HepG2 (cell line): ENCODE results near the gene BSN. TPM values are rescaled to one million over a fixed set of nuclear protein-coding genes. Genes with fewer than 3 reads are reported as not detected.
A peak's percentile ranks its signal among the peaks of the same experiment; 100 is the strongest.

Experiments used
- ATAC-seq: fragments of 200-7000 bp; cut with Tn5 transposase; 3 replicates; pipeline ENCODE4 v1.9.1; 2020; ENCODE audit warnings: mild to moderate bottlenecking, moderate library complexity
- BruUV-seq: library from RNA; stranded (reverse); fragments of 400-500 nt; replicated peaks from 2 replicates; lab custom pipeline; 2021; lab: Mats Ljungman, UMichigan
- CTCF ChIA-PET: fragments of 300-600 bp; formaldehyde crosslinking; extraction: SDS; loops from one replicate; lab custom pipeline; 2021; ENCODE audit warnings: low total read pairs, inconsistent platforms, low intra/inter-chr PET ratio; lab: Yijun Ruan, JAX
- POLR2A ChIA-PET: fragments of 350-600 bp; sonication (Branson Sonifier 250); formaldehyde crosslinking; loops from one replicate; lab custom pipeline; 2020; ENCODE audit warnings: antibody characterized with exemption, inconsistent platforms; lab: Yijun Ruan, JAX
- DNase-seq: peaks from one replicate; pipeline ENCODE4 v3.0.0-alpha.2; 2015; ENCODE audit warnings: low spot score
- FAIRE-seq: peaks from 3 replicates; lab custom pipeline; 2011; peaks lifted over from hg19 to GRCh38; lab: Jason Lieb, UNC
- H2AFZ ChIP-seq: one replicate; pipeline ENCODE4 v1.6.1; 2011; ENCODE audit warnings: low read length, inconsistent platforms
- H3K27ac ChIP-seq: fragments of 300-600 bp; 3 replicates; pipeline ENCODE4 v1.8.0; 2011; ENCODE audit warnings: mixed run types, mild to moderate bottlenecking, mixed read lengths, low read length, inconsistent platforms; ENCODE audit not compliant: insufficient read depth; ENCODE audit errors: extremely low read length
- H3K27me3 ChIP-seq, 2 experiments: fragments of 200-600 bp in 1 of 2; 2 replicates in 1 of 2; 3 replicates in 1 of 2; pipeline versions ENCODE4 v1.6.0 to v1.8.0; 2011; ENCODE audit warnings: low read length in 2 of 2, mild to moderate bottlenecking in 2 of 2, moderate library complexity in 2 of 2, inconsistent platforms in 1 of 2; ENCODE audit not compliant: insufficient read depth in 2 of 2, control insufficient read depth in 1 of 2
- H3K36me3 ChIP-seq, 2 experiments: fragments of 200-600 bp in 1 of 2; replicated peaks in 1 of 2; 2 replicates in 1 of 2; 3 replicates in 1 of 2; pipeline versions ENCODE4 v1.5.1 to v1.8.0; 2011; ENCODE audit warnings: low read length in 2 of 2, inconsistent platforms in 1 of 2; ENCODE audit not compliant: insufficient read depth in 2 of 2, control insufficient read depth in 1 of 2
- H3K4me1 ChIP-seq: 2 replicates; pipeline ENCODE4 v1.5.1; 2012; ENCODE audit warnings: low read length, inconsistent platforms; ENCODE audit not compliant: insufficient read depth
- H3K4me2 ChIP-seq: 2 replicates; pipeline ENCODE4 v1.6.0; 2011; ENCODE audit warnings: low read depth, low read length, inconsistent platforms
- H3K4me3 ChIP-seq, 3 experiments: fragments of 200-600 bp in 1 of 3; sonication (generic), shearing (Covaris generic) in 1 of 3; replicated peaks in 1 of 3; 2 replicates each; pipeline ENCODE4 v1.5.1; 2011 to 2016; ENCODE audit warnings: low read length in 3 of 3, inconsistent platforms in 2 of 3, low read depth in 2 of 3, mild to moderate bottlenecking in 2 of 3, control low read depth in 1 of 3, mixed read lengths in 1 of 3; ENCODE audit not compliant: insufficient read depth in 1 of 3
- H3K79me2 ChIP-seq: one replicate; pipeline ENCODE4 v1.6.1; 2011; ENCODE audit warnings: low read length, inconsistent platforms; ENCODE audit not compliant: insufficient read depth
- H3K9ac ChIP-seq: 2 replicates; pipeline ENCODE4 v1.6.0; 2011; ENCODE audit warnings: mild to moderate bottlenecking, low read depth, low read length, inconsistent platforms; ENCODE audit not compliant: insufficient read depth
- H3K9me3 ChIP-seq: 2 replicates; pipeline ENCODE4 v1.5.1; 2012; ENCODE audit warnings: mild to moderate bottlenecking, low read length
- H4K20me1 ChIP-seq: 2 replicates; pipeline ENCODE4 v1.6.0; 2011; ENCODE audit warnings: inconsistent platforms, mild to moderate bottlenecking, low read length, moderate library complexity; ENCODE audit not compliant: insufficient read depth
- ELF1 ChIP-seq: sonication (generic); formaldehyde crosslinking; IDR thresholded peaks from 2 replicates; pipeline ENCODE4 v1.4.0; 2020; ENCODE audit warnings: missing genetic modification reagents
- PAWR ChIP-seq: sonication (generic); formaldehyde crosslinking; IDR thresholded peaks from 2 replicates; pipeline ENCODE4 v1.4.0; 2020; ENCODE audit warnings: missing genetic modification reagents, mild to moderate bottlenecking, borderline replicate concordance
- PRPF4 ChIP-seq: fragments of 200-400 bp; formaldehyde crosslinking; IDR thresholded peaks from 2 replicates; pipeline ENCODE4 v1.6.1; 2016; ENCODE audit warnings: low read length, low read depth; ENCODE audit not compliant: poor library complexity, severe bottlenecking
- SP5 ChIP-seq: IDR thresholded peaks from 2 replicates; pipeline ENCODE4 v1.6.1; 2016; ENCODE audit warnings: low read depth, borderline replicate concordance
- ZNF251 ChIP-seq: sonication (generic); formaldehyde crosslinking; IDR thresholded peaks from 2 replicates; pipeline ENCODE4 v1.9.0; 2021; ENCODE audit warnings: mild to moderate bottlenecking, missing genetic modification reagents
- ZNF329 ChIP-seq: sonication (generic); formaldehyde crosslinking; IDR thresholded peaks from 2 replicates; pipeline ENCODE4 v1.9.0; 2021; ENCODE audit warnings: low read depth, mild to moderate bottlenecking, missing genetic modification reagents
- ZNF382 ChIP-seq: sonication (generic); formaldehyde crosslinking; IDR thresholded peaks from 2 replicates; pipeline ENCODE4 v1.5.0; 2020; ENCODE audit warnings: missing genetic modification reagents, mild to moderate bottlenecking, borderline replicate concordance
- ZNF383 ChIP-seq: sonication (generic); formaldehyde crosslinking; IDR thresholded peaks from 2 replicates; pipeline ENCODE4 v1.4.0; 2020; ENCODE audit warnings: missing genetic modification reagents, mild to moderate bottlenecking, borderline replicate concordance
- ZNF577 ChIP-seq: sonication (generic); formaldehyde crosslinking; IDR thresholded peaks from 2 replicates; pipeline ENCODE4 v1.4.0; 2020; ENCODE audit warnings: mild to moderate bottlenecking, low read depth, missing genetic modification reagents, borderline replicate concordance
- ZNF709 ChIP-seq: sonication (generic); formaldehyde crosslinking; IDR thresholded peaks from 2 replicates; pipeline ENCODE4 v1.5.0; 2020; ENCODE audit warnings: mild to moderate bottlenecking, missing genetic modification reagents
- ZNF841 ChIP-seq: sonication (generic); formaldehyde crosslinking; IDR thresholded peaks from 2 replicates; pipeline ENCODE4 v1.8.1; 2023; ENCODE audit warnings: missing genetic modification reagents, borderline replicate concordance
- WGBS: methylation state at CpG from one replicate; pipeline ENCODE4 v1.1.6; 2017; ENCODE audit warnings: low lambda C conversion rate; 5-methylcytosine and 5-hydroxymethylcytosine counted together
- in situ Hi-C: cut with HindIII; loops from 2 replicates; pipeline ENCODE4 v1.10.0; 2017; ENCODE audit warnings: low pct_unique_long_range_greater_than_20kb; ENCODE audit not compliant: extremely low pct_ligation_motif_present
- intact Hi-C: fragments of 100-400 bp; cut with micrococcal nuclease; formaldehyde crosslinking; loops from one replicate; pipeline ENCODE4 v1.10.0; 2022; ENCODE audit not compliant: unreplicated experiment
- polyA plus RNA-seq, 8 experiments: library from polyadenylated mRNA; depleted of rRNA in 3 of 8; stranded (reverse) in 7 of 8; unstranded in 1 of 8; fragments of >200 nt; fragmentation: Illumina TruSeq in 4 of 8; extraction: Trizol in 4 of 8; gene quantifications; 2 replicates each; pipeline versions ENCODE4 v1.2.1 to v1.2.3, GENCODE V29; 2011 to 2016; ENCODE audit warnings: low read depth in 4 of 8, missing spikeins in 1 of 8, mixed read lengths in 1 of 8; ENCODE audit not compliant: insufficient read depth in 1 of 8
- total RNA-seq, 5 experiments: library from RNA; depleted of rRNA; stranded (reverse); fragments of >200 nt; fragmentation: Illumina TruSeq; extraction: Trizol; gene quantifications; 2 replicates each; pipeline ENCODE4 v1.2.3, GENCODE V29; 2016; ENCODE audit warnings: low read depth in 1 of 5
- TF ChIP-seq, protein P1 (sequence below): sonication (generic); formaldehyde crosslinking; IDR thresholded peaks from 2 replicates; pipeline ENCODE4 v1.5.0; 2020; ENCODE audit warnings: mild to moderate bottlenecking, missing genetic modification reagents
- TF ChIP-seq, protein P2 (sequence below): sonication (generic); formaldehyde crosslinking; IDR thresholded peaks from 2 replicates; pipeline ENCODE4 v1.8.1; 2023; ENCODE audit warnings: mild to moderate bottlenecking, missing genetic modification reagents
- TF ChIP-seq, protein P3 (sequence below): IDR thresholded peaks from 2 replicates; pipeline ENCODE4 v1.6.1; 2018; ENCODE audit warnings: missing genetic modification reagents
- TF ChIP-seq, protein P4 (sequence below): sonication (generic); formaldehyde crosslinking; IDR thresholded peaks from 2 replicates; pipeline ENCODE4 v1.8.0; 2023; ENCODE audit warnings: mild to moderate bottlenecking, missing genetic modification reagents

The BSN gene
- total and polyA plus RNA-seq, 2 of the 13 experiments (the other 11 are each of a cell fraction or from before 2014, with no cell fraction given): 0.42 to 0.86 TPM

DNA sequence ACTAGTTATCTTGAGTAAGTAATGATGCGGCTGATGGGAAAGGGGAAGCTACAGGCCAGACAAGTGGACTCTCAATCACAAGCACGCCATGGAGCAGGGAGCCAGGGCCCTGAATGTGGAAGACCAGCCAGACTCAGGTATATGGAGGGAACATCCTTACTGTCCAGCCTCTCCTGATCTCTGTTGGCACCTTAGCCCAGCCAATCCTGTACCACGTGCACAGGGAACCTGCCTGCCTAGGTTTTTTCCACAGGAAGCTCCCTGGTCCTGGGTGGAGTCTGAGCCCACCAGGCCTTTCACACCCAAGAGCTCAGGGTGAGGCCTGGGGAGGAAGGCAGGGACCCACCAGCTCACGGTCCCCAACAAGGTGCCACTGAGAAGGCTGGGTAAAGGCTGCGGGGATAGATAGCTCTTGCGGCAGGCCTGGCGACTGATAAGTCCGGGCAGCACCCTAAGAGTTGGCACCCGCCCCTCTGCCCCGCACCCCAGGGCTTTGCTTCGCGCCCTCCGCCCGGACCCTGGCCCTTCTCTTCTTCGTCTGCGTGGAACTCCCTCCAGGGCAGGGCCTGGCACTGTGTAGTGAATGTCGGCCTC lies 118.9 kb downstream of the BSN start (continued):
- TF ChIP-seq, protein P1, sequence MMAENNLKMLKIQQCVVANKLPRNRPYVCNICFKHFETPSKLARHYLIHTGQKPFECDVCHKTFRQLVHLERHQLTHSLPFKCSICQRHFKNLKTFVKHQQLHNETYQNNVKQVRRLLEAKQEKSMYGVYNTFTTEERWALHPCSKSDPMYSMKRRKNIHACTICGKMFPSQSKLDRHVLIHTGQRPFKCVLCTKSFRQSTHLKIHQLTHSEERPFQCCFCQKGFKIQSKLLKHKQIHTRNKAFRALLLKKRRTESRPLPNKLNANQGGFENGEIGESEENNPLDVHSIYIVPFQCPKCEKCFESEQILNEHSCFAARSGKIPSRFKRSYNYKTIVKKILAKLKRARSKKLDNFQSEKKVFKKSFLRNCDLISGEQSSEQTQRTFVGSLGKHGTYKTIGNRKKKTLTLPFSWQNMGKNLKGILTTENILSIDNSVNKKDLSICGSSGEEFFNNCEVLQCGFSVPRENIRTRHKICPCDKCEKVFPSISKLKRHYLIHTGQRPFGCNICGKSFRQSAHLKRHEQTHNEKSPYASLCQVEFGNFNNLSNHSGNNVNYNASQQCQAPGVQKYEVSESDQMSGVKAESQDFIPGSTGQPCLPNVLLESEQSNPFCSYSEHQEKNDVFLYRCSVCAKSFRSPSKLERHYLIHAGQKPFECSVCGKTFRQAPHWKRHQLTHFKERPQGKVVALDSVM: peak; percentile 38; the same call in 1 of the 2 replicates
- no peak; the same call in 1 of the 2 replicates for TF ChIP-seq ZNF841 (CRISPR knock-in tag)
- TF ChIP-seq ZNF383 (CRISPR knock-in tag): no peak
- TF ChIP-seq PRPF4: no peak
- no peak for TF ChIP-seq ZNF709 (CRISPR knock-in tag)

DNA sequence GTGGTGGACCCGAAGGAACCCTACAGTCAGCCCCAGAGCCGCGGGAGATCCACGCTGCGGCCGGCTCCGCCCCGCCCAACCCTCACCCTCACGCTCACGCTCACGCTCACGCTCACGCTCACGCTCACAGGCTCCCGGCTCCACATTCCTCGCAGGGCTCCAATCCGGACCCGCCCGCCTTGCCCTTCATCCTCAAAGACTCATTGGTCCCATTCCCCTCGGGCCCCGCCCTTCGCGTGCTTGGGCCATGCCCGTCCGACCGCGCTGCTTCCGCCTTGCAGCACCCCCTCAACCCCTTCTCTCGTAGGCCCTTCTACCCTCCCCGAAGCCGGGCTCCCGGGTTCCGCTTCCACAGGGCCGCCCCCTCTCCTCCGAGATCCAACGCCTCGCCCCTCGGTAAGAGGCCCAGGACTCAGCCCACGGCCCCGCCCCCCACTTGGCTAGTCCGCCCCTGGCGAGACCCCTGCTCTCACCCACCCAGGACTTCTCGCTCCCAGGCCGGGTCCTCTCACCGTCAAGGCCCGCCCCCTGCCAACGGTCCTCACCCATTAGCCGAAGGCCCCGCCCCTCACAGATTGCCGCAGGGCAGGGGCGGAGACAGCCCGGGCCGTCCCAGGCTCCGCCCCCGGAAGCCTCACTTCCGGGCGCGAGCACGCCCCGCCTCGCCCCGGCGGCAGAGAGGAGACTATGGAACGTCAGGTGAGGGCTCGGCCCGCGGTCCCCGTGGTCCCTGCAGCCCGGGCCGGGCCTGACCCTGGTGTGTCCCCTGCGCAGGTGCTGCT lies 119.6 kb downstream of the BSN start, which contains the start of gene APEH:
Gene APEH (plus strand): TSS at position 637 of the 782 bp plus-strand sequence. CDS start 51 bp downstream, at position 688.
- peak; percentile 90 for FAIRE-seq
- Histone ChIP-seq H4K20me1 (no peaks in the 10 kb centered on the region), H3K27me3 (no peaks in the 10 kb centered on the region), H2AFZ (no peak within 1 kb of the TSS), H3K36me3 (peaks cover 14 to 34% of the 10 kb centered on the region in 2 experiments), H3K9me3 (no peaks in the 10 kb centered on the region), H3K4me3 (peak within 1 kb of the TSS; percentile 80 to 99 (median 80)), H3K4me1 (peaks cover 64% of the 10 kb centered on the region), H3K79me2 (peaks cover 22% of the 10 kb centered on the region), H3K27ac (peak within 1 kb of the TSS; percentile 85), H3K9ac (peak within 1 kb of the TSS; percentile 86), H3K4me2 (peak within 1 kb of the TSS; percentile 91)
- intact Hi-C loops (loop anchor here (5.0 kb wide), 2 partner anchors 67 to 207 kb away; no protein-coding TSS in a partner anchor), in situ Hi-C loops (loop anchor here (5.0 to 10.0 kb wide), 2 partner anchors 109 to 137 kb away; no protein-coding TSS in a partner anchor)
- peak; percentile 96 for DNase-seq
- CTCF ChIA-PET: no interaction called here
- peak; percentile 81 for ATAC-seq
- WGBS: under 1% methylated on average over 24 of the region's 71 CpGs
- no TSS peak for BruUV-seq
- POLR2A ChIA-PET: interaction anchor here (0.9 to 3.3 kb wide), 5 partner anchors 15 to 333 kb away, joined by 3 to 98 read pairs (median 5); partner anchors contain the start of genes DAG1, MST1 and RNF123
- TF ChIP-seq, protein P2, sequence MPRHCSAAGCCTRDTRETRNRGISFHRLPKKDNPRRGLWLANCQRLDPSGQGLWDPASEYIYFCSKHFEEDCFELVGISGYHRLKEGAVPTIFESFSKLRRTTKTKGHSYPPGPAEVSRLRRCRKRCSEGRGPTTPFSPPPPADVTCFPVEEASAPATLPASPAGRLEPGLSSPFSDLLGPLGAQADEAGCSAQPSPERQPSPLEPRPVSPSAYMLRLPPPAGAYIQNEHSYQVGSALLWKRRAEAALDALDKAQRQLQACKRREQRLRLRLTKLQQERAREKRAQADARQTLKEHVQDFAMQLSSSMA (CRISPR knock-in tag): no peak; the same call in none of the 2 replicates
- no peak for TF ChIP-seq ZNF329 (CRISPR knock-in tag)
- TF ChIP-seq, protein P3, sequence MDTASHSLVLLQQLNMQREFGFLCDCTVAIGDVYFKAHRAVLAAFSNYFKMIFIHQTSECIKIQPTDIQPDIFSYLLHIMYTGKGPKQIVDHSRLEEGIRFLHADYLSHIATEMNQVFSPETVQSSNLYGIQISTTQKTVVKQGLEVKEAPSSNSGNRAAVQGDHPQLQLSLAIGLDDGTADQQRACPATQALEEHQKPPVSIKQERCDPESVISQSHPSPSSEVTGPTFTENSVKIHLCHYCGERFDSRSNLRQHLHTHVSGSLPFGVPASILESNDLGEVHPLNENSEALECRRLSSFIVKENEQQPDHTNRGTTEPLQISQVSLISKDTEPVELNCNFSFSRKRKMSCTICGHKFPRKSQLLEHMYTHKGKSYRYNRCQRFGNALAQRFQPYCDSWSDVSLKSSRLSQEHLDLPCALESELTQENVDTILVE: no peak
- 0 out of 2 replicates have a peak, but pooled peaks have one; percentile 40 for TF ChIP-seq ZNF841 (CRISPR knock-in tag)
- TF ChIP-seq ZNF382 (CRISPR knock-in tag): no peak
- no peak for TF ChIP-seq ZNF251
- peak; percentile 88 for TF ChIP-seq ELF1
- TF ChIP-seq ZNF577 (CRISPR knock-in tag): no peak
- TF ChIP-seq, protein P4, sequence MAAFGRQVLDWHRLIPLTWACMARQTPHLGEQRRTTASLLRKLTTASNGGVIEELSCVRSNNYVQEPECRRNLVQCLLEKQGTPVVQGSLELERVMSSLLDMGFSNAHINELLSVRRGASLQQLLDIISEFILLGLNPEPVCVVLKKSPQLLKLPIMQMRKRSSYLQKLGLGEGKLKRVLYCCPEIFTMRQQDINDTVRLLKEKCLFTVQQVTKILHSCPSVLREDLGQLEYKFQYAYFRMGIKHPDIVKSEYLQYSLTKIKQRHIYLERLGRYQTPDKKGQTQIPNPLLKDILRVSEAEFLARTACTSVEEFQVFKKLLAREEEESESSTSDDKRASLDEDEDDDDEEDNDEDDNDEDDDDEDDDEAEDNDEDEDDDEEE (CRISPR knock-in tag): peak; percentile 92; the same call in 1 of the 2 replicates
- TF ChIP-seq SP5 (CRISPR knock-in tag): peak; percentile 66
- TF ChIP-seq PAWR (CRISPR knock-in tag): no peak
